NOMO-1 treated with DMSO at 0.1 percent for 48 hours (cell line): Measurements from ENCODE around the gene SERP1.
"Not testable (repeated sequence)": the region's sequence is repeated elsewhere in the genome, so short reads cannot be mapped to it uniquely, and the experiment has no call there.

Source experiments
- DNase-seq: peaks from one replicate; lab custom pipeline; 2025; ENCODE audit not compliant: unreplicated experiment; lab: John Stamatoyannopoulos, UW

SERP1 gene

GRCh38 chr3:150540297-150540696 lies 6.0 kb downstream of the SERP1 start:
- no peak for DNase-seq

GRCh38 chr3:150538324-150539208 lies 7.7 kb downstream of the SERP1 start:
- DNase-seq: no peak

- DNase-seq: no peak
Measured at GRCh38 chr3:150535204-150535603, 11.1 kb downstream of the SERP1 start.

GRCh38 chr3:150531775-150532174 lies 14.5 kb downstream of the SERP1 start:
- DNase-seq: no peak

GRCh38 chr3:150528354-150528797 lies 17.9 kb downstream of the SERP1 start:
- DNase-seq: peak; percentile 44

GRCh38 chr3:150527464-150528255 lies 18.6 kb downstream of the SERP1 start:
- DNase-seq: no peak

- no peak for DNase-seq
Measured at GRCh38 chr3:150523538-150523937, 22.8 kb downstream of the SERP1 start.

- peak; percentile 19 for DNase-seq
Measured at GRCh38 chr3:150521463-150521862, 24.8 kb downstream of the SERP1 start.

GRCh38 chr3:150520408-150520807 lies 25.9 kb downstream of the SERP1 start:
- DNase-seq: no peak

GRCh38 chr3:150519026-150519425 lies 27.3 kb downstream of the SERP1 start:
- no peak for DNase-seq

GRCh38 chr3:150515210-150515609 lies 31.1 kb downstream of the SERP1 start:
- DNase-seq: no peak

GRCh38 chr3:150511122-150511821 lies 35.0 kb downstream of the SERP1 start:
- no peak for DNase-seq

GRCh38 chr3:150509780-150510179 lies 36.5 kb downstream of the SERP1 start:
- no peak for DNase-seq

GRCh38 chr3:150508401-150508800 lies 37.9 kb downstream of the SERP1 start:
- no peak for DNase-seq

- no peak for DNase-seq
Measured at GRCh38 chr3:150504483-150504882, 41.8 kb downstream of the SERP1 start.

- no peak for DNase-seq
Measured at GRCh38 chr3:150503402-150504099, 42.7 kb downstream of the SERP1 start.

GRCh38 chr3:150500960-150501359 lies 45.3 kb downstream of the SERP1 start:
- not testable (repeated sequence) for DNase-seq

GRCh38 chr3:150497956-150498355 lies 48.3 kb downstream of the SERP1 start:
- peak; percentile 41 for DNase-seq

GRCh38 chr3:150495563-150496168 lies 50.6 kb downstream of the SERP1 start:
- peak; percentile 64 for DNase-seq

- peak; percentile 49 for DNase-seq
Measured at GRCh38 chr3:150495149-150495548, 51.1 kb downstream of the SERP1 start.
